ENCODE results near the gene CRYGA.
"Not testable (repeated sequence)": the region's sequence is repeated elsewhere in the genome, so short reads cannot be mapped to it uniquely, and the experiment has no call there.

CRYGA gene

GRCh38 chr2:208127090-208127489, 36.3 kb downstream of the CRYGA start:
- no peak for DNase-seq (ENCODE audit: low read depth in 1 of 2, low spot score in 1 of 2)

- no peak for DNase-seq (ENCODE audit: low read depth in 1 of 2, low spot score in 1 of 2)
Observed at GRCh38 chr2:208125251-208125650, 38.1 kb downstream of the CRYGA start.

GRCh38 chr2:208124013-208124715, 39.2 kb downstream of the CRYGA start, which contains the start of gene CRYGD:
CRYGD (minus strand) TSS chr2:208124524; CDS start chr2:208124473, 51 bp downstream.
- DNase-seq (ENCODE audit: low read depth in 1 of 2, low spot score in 1 of 2): not testable (repeated sequence)

GRCh38 chr2:208122248-208122647, 41.1 kb downstream of the CRYGA start:
- no peak for DNase-seq (ENCODE audit: low read depth in 1 of 2, low spot score in 1 of 2)

- no peak for DNase-seq (ENCODE audit: low read depth in 1 of 2, low spot score in 1 of 2)
Observed at GRCh38 chr2:208118918-208119317, 44.5 kb downstream of the CRYGA start.

GRCh38 chr2:208117390-208117789, 46.0 kb downstream of the CRYGA start:
- not testable (repeated sequence) for DNase-seq (ENCODE audit: low read depth in 1 of 2, low spot score in 1 of 2)

- no peak for DNase-seq (ENCODE audit: low read depth in 1 of 2, low spot score in 1 of 2)
Observed at GRCh38 chr2:208112969-208113368, 50.4 kb downstream of the CRYGA start.

- DNase-seq (ENCODE audit: low read depth in 1 of 2, low spot score in 1 of 2): not testable (repeated sequence)
Observed at GRCh38 chr2:208112273-208112745, 51.1 kb downstream of the CRYGA start.
